Astrocyte (in vitro differentiated cells and primary cell): ENCODE measurements around the gene CYP19A1.

Experiments
- CTCF ChIP-seq: IDR thresholded peaks from 2 replicates; pipeline ENCODE4 v1.5.1; 2011; ENCODE audit warnings: low read depth, mild to moderate bottlenecking, inconsistent platforms, low read length, moderate library complexity; ENCODE audit not compliant: insufficient read depth
- EZH2 ChIP-seq: IDR thresholded peaks from 2 replicates; pipeline ENCODE4 v1.6.1; 2012; ENCODE audit warnings: mild to moderate bottlenecking, low read length, inconsistent platforms; ENCODE audit not compliant: insufficient read depth

- no peak for TF ChIP-seq CTCF
- TF ChIP-seq EZH2: no peak
These were observed 39.8 kb downstream of the CYP19A1 start for GRCh38 chr15:51298620-51299019.
